ENCODE measurements around the gene NEGR1.

NEGR1 gene

GRCh38 chr1:71850515-71850914, 431.8 kb downstream of the NEGR1 start:
- no peak for DNase-seq (ENCODE audit: low spot score)

DNA sequence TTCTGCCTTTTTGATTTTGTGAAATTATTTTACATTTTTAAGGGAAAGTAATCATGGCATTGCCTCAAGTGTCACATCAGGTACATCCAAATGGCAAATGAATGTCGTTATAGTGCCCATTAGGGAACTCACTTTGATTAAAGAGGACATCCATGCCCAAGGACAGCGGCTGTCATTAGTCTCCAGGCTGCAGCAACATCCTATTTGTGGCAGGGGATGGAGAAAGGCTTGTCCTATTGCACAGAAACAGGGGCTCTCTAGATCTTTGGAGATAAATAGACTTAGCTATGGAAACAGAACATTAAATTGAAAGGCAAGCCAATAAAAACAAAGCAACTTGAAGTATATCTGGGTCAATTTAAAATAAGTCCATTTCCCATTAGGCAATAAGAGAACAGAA, 439.3 kb downstream of the NEGR1 start:
- no peak for DNase-seq (ENCODE audit: low spot score)

- no peak for DNase-seq (ENCODE audit: low spot score)
Observed at GRCh38 chr1:71839876-71840275, 442.5 kb downstream of the NEGR1 start.

DNA sequence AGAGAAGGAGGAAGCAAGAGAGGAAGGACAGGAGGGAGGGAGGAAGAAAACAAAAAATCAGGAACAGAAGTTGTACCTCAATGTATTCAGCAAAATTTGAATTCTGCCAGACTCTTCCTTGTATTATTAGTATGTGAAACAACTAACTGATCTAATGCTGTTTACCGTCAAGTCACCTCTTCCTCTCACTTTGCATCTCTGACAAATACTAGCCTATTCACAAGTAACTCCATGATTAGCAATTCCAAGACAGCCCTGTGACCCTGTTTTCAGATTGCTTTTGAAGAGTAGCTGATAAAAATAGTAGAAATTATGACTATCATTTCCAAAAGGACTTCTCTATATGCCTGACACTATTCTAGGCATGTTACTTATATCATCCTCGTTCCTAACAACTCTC, 445.4 kb downstream of the NEGR1 start:
- no peak for DNase-seq (ENCODE audit: low spot score)

DNA sequence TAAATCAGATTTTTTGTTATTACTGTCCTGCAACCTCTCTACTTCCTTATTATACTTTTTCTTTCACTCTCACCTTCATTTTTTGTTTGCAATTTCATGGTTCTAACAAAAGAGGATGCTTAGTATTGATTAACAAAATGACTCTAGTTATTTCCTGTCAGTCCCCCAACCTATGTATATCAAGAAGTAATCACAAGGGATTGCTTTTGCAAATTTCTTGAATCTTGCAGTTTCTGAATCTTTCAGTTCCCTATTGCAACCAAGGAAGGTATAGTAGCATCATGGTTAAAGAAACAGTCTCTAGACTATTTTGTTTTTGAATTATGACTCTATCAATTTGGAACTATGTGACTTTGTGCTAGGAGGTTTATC, 446.9 kb downstream of the NEGR1 start:
- DNase-seq (ENCODE audit: low spot score): no peak

- DNase-seq (ENCODE audit: low spot score): no peak
Observed at GRCh38 chr1:71834601-71835441, 447.5 kb downstream of the NEGR1 start.

- DNase-seq (ENCODE audit: low spot score): no peak
Observed at GRCh38 chr1:71831646-71832045, 450.7 kb downstream of the NEGR1 start.

- no peak for DNase-seq (ENCODE audit: low spot score)
Observed at GRCh38 chr1:71829346-71829745, 453.0 kb downstream of the NEGR1 start.

GRCh38 chr1:71828431-71829012, 453.8 kb downstream of the NEGR1 start:
- no peak for DNase-seq (ENCODE audit: low spot score)

GRCh38 chr1:71823708-71824305, 458.5 kb downstream of the NEGR1 start:
- no peak for DNase-seq (ENCODE audit: low spot score)

GRCh38 chr1:71817028-71817427, 465.3 kb downstream of the NEGR1 start:
- no peak for DNase-seq (ENCODE audit: low spot score)

GRCh38 chr1:71809085-71809484, 473.3 kb downstream of the NEGR1 start:
- no peak for DNase-seq (ENCODE audit: low spot score)

GRCh38 chr1:71804140-71804539, 478.2 kb downstream of the NEGR1 start:
- DNase-seq (ENCODE audit: low spot score): no peak

- DNase-seq (ENCODE audit: low spot score): no peak
Observed at GRCh38 chr1:71796006-71796405, 486.3 kb downstream of the NEGR1 start.

DNA sequence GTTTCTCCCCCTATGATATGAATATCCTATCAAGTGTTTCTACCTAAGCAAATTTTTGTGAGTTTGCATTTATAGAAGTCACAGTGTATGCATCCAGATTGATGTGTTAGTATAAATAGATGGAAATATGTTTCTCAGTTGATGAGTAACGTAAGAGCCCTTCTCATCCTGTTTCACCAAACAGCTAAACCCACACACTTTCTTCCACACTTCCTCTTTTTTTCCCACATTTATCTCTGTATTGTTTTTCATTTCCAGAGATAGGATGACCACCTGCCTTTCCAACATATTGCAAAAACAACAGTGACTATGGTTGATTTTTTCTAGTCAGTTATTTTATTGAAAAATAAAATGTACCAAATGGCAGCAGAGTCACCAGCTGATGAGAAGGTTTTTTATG, 490.1 kb downstream of the NEGR1 start:
- DNase-seq (ENCODE audit: low spot score): no peak

DNA sequence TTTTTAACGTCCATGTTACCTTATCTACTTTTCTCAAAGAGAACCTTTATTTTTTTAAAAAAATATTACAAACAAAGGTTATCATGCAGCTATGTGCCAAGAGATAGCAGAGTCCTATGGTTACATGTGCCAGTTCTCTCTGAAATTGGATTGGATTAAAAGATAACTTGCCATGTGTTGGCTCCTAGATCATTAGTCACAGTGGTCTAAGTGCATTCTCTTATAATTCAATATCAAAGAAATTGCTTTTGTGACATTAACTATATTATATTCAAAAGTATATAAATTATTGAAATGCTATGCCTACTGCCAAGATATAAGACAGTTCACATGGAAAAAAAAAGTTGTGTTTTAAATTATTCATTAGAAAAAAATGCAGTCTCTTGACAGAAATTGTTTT, 494.2 kb downstream of the NEGR1 start:
- DNase-seq (ENCODE audit: low spot score): no peak

DNA sequence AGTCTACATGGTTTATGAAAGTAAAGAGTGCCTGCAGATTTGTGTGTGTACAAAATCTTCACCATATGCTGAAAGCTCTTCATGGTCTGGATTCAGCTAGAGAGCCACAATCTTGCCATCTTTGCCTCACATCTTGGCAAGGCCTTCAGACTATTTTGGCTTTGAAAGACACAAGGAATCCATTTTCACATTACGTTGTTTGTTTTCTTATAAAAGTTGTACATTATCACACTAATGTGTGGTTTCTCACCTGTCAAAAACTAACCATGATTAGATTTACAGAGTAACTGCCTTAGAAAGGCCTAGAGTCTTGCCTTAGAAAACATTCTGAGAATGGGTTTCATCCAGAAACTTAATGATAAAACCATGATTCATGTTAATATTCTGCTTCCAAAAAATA, 494.6 kb downstream of the NEGR1 start:
- no peak for DNase-seq (ENCODE audit: low spot score)

DNA sequence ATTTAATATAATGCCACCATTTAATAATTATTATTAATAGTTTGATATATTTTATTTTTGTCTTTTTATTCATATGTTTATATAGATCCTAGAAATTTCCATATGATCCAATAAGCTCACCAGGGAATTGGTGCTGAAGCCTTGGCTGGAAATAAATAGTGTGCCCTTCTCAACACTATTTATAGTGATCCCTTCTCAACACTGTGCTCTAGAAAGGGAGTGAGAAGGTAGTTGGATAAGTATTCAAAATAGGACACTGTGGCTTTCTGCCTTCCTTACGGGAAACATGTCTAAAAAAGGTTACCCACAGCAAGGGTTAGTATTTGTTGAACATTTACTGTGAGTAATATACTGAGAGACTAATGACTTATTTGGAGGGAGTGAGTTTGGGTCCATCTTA, 496.1 kb downstream of the NEGR1 start:
- DNase-seq (ENCODE audit: low spot score): no peak

DNA sequence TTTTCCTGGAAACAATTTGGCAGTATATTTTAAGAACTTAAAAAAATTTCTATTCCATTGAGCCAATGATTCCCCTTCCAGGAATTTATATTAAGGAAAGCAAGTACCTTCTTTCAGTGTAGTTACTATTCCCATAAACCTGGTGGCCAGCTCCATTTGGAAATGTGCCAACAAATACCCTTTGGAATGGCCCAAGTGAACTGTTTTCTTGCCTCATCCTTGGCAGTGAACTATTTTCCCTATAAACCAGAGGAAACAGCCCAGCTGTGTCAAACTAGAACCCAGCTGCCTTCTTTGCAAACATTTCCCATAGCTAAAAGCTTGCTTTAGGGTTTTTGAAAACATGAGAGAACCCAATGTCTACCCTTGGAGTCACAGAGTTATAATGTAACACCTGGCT, 496.9 kb downstream of the NEGR1 start:
- DNase-seq (ENCODE audit: low spot score): no peak

DNA sequence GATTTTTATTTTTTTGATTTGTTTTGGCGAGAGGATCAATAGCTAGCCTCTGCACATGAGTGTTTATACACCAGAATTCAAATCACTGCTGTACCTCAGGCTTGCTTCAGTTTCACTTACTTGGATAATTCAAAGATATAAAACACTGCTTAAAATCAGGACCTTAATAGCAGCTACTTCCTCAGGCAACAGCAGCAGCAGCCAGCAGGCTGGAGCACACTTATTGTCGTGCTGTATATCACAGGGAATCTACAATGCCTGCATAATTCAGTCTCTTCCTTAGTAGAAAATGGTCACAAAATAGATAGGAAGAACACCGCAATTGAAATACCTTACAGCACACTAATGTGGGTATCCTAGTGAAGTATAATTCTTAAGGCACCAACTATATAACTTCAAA, 497.3 kb downstream of the NEGR1 start:
- no peak for DNase-seq (ENCODE audit: low spot score)

GRCh38 chr1:71784241-71784640, 498.1 kb downstream of the NEGR1 start:
- DNase-seq (ENCODE audit: low spot score): no peak

- no peak for DNase-seq (ENCODE audit: low spot score)
Observed at GRCh38 chr1:71783071-71783470, 499.3 kb downstream of the NEGR1 start.

- DNase-seq (ENCODE audit: low spot score): no peak
Observed at GRCh38 chr1:71781450-71781849, 500.9 kb downstream of the NEGR1 start.

- no peak for DNase-seq (ENCODE audit: low spot score)
Observed at GRCh38 chr1:71780681-71781080, 501.7 kb downstream of the NEGR1 start.
